ENCODE data around the gene EML4.

The EML4 gene

DNA sequence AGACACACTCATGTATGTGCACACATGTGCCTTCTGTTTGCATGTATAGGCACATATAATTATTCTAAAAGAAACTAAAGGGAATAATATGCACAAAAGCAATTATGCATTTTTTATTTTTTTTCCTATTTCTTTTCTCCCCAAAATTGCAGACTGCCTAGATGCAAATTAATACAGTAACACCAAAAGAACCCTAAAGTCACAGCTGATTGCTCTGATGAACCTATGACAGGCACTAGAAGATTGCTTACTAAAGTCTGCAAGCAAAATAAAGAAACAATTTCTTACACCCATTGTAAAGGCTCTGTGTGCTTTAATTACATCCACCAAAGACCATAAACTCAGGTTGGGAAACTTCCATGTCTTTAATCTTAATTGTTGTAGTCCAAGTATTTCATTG, 7.7 kb upstream of the EML4 start:
- no peak for DNase-seq (ENCODE audit: insufficient read length, low spot score)
- TF ChIP-seq, protein P1, sequence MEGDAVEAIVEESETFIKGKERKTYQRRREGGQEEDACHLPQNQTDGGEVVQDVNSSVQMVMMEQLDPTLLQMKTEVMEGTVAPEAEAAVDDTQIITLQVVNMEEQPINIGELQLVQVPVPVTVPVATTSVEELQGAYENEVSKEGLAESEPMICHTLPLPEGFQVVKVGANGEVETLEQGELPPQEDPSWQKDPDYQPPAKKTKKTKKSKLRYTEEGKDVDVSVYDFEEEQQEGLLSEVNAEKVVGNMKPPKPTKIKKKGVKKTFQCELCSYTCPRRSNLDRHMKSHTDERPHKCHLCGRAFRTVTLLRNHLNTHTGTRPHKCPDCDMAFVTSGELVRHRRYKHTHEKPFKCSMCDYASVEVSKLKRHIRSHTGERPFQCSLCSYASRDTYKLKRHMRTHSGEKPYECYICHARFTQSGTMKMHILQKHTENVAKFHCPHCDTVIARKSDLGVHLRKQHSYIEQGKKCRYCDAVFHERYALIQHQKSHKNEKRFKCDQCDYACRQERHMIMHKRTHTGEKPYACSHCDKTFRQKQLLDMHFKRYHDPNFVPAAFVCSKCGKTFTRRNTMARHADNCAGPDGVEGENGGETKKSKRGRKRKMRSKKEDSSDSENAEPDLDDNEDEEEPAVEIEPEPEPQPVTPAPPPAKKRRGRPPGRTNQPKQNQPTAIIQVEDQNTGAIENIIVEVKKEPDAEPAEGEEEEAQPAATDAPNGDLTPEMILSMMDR (IDR thresholded peaks at IDR 0.05; ENCODE audit: insufficient read depth, missing control alignments), result no peak
- FAIRE-seq, result no peak

DNA sequence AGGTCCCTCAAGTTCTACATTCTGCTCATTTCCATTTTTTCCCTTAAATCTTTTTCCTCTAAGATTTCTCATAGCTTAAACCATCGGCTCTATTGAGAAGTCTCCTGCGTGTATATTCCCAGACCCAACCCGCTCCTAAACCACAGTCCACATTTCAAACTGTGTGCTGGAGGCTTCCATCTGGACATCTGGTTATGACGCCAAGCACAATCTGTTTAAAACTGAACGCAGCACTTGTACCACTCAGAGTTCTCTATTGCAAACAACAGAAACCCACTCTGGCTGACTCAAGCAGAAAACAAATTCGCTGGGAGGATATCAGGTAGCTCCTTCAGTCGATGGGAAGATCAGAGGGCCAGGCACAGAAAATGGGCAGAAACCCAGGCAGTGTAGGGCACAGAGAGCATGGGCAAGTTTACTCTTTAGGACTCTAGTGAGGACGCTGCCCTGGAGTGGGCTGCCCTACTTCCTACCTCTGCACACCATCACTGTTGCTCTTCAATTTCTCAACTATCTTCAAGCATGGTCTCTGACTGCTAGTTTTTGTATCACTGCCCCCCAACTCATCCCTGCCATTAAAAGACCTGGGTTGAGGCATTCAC, 5.6 kb upstream of the EML4 start:
- DNase-seq (ENCODE audit: insufficient read length, low spot score), result no peak
- FAIRE-seq, result no peak

GRCh38 chr2:42164046-42164445, 5.1 kb upstream of the EML4 start:
- DNase-seq (ENCODE audit: insufficient read length, low spot score), result no peak
- TF ChIP-seq, protein P1 (IDR thresholded peaks at IDR 0.05; ENCODE audit: insufficient read depth, missing control alignments), result no peak
- no peak for FAIRE-seq

More for the DNA sequence above, 5.6 kb upstream of the EML4 start:
- TF ChIP-seq, protein P1 (IDR thresholded peaks at IDR 0.05; ENCODE audit: insufficient read depth, missing control alignments), result no peak

- DNase-seq (ENCODE audit: insufficient read length, low spot score), result no peak
- no peak for FAIRE-seq
- TF ChIP-seq, protein P1 (IDR thresholded peaks at IDR 0.05; ENCODE audit: insufficient read depth, missing control alignments), result no peak
Measured at GRCh38 chr2:42164971-42165370, 4.2 kb upstream of the EML4 start.

GRCh38 chr2:42167458-42167857, 1.7 kb upstream of the EML4 start:
- DNase-seq (ENCODE audit: insufficient read length, low spot score) (no peak), FAIRE-seq (no peak)
- TF ChIP-seq, protein P1 (IDR thresholded peaks at IDR 0.05; ENCODE audit: insufficient read depth, missing control alignments), result no peak

- DNase-seq (ENCODE audit: insufficient read length, low spot score), result no peak
- no peak for FAIRE-seq
- TF ChIP-seq, protein P1 (IDR thresholded peaks at IDR 0.05; ENCODE audit: insufficient read depth, missing control alignments), result no peak
Measured at GRCh38 chr2:42168459-42169099, 574 bp upstream of the EML4 start.

GRCh38 chr2:42169874-42170521, 845 bp downstream of the EML4 start:
- TF ChIP-seq, protein P1 (IDR thresholded peaks at IDR 0.05; ENCODE audit: insufficient read depth, missing control alignments), result no peak
- DNase-seq (ENCODE audit: insufficient read length, low spot score), result no peak
- FAIRE-seq, result no peak
